H9 (cell line): Measurements from ENCODE around the gene CWC27. TPM values are rescaled to one million over a fixed set of nuclear protein-coding genes. Genes with fewer than 3 reads are reported as not detected.

Experiments
- DNase-seq: peaks from one replicate; pipeline ENCODE4 v3.0.0-alpha.2; 2017
- H2AFZ ChIP-seq: one replicate; pipeline ENCODE4 v1.6.1; 2013; ENCODE audit warnings: mild to moderate bottlenecking, low read length, control low read depth, moderate library complexity
- H2AK5ac ChIP-seq: 2 replicates; pipeline ENCODE4 v1.6.1; 2013; ENCODE audit warnings: low read length, control low read depth, mixed read lengths; ENCODE audit not compliant: insufficient read length
- H2BK120ac ChIP-seq: one replicate; pipeline ENCODE4 v1.6.1; 2013; ENCODE audit warnings: low read depth, mild to moderate bottlenecking, low read length, control low read depth, inconsistent platforms; ENCODE audit not compliant: poor library complexity, severe bottlenecking
- H2BK12ac ChIP-seq: 2 replicates; pipeline ENCODE4 v1.6.1; 2013; ENCODE audit warnings: low read length, control low read depth, mixed read lengths, low read depth; ENCODE audit not compliant: insufficient read length
- H2BK15ac ChIP-seq: 2 replicates; pipeline ENCODE4 v1.6.1; 2013; ENCODE audit warnings: low read depth, low read length, control low read depth
- H2BK20ac ChIP-seq: one replicate; pipeline ENCODE4 v1.6.1; 2013; ENCODE audit warnings: low read depth, mild to moderate bottlenecking, low read length, control low read depth, inconsistent platforms; ENCODE audit not compliant: poor library complexity, severe bottlenecking
- H2BK5ac ChIP-seq: 2 replicates; pipeline ENCODE4 v1.6.1; 2013; ENCODE audit warnings: low read length, control low read depth, mixed read lengths; ENCODE audit not compliant: insufficient read length
- H3K14ac ChIP-seq: 2 replicates; pipeline ENCODE4 v1.6.1; 2013; ENCODE audit warnings: low read length, control low read depth; ENCODE audit not compliant: insufficient read depth
- H3K18ac ChIP-seq: 2 replicates; pipeline ENCODE4 v1.6.1; 2013; ENCODE audit warnings: low read depth, mild to moderate bottlenecking, mixed read lengths, low read length, control low read depth; ENCODE audit not compliant: insufficient read length
- H3K23ac ChIP-seq: 2 replicates; pipeline ENCODE4 v1.6.1; 2013; ENCODE audit warnings: low read length, control low read depth, mixed read lengths, low read depth; ENCODE audit not compliant: insufficient read length
- H3K23me2 ChIP-seq: 2 replicates; pipeline ENCODE4 v1.6.1; 2013; ENCODE audit warnings: low read depth, mild to moderate bottlenecking, mixed read lengths, low read length, control low read depth; ENCODE audit not compliant: insufficient read length, poor library complexity, severe bottlenecking
- H3K27ac ChIP-seq: 2 replicates; pipeline ENCODE4 v1.5.1; 2013; ENCODE audit warnings: low read length, control low read depth, mixed read lengths, low read depth; ENCODE audit not compliant: insufficient read length
- H3K27me3 ChIP-seq: 2 replicates; pipeline ENCODE4 v1.6.1; 2013; ENCODE audit warnings: low read length, control low read depth, inconsistent platforms; ENCODE audit not compliant: insufficient read depth
- H3K4ac ChIP-seq: 2 replicates; pipeline ENCODE4 v1.6.1; 2013; ENCODE audit warnings: low read depth, mild to moderate bottlenecking, control low read depth, inconsistent platforms, low read length, moderate library complexity
- H3K4me1 ChIP-seq: 2 replicates; pipeline ENCODE4 v1.6.1; 2013; ENCODE audit warnings: low read length, control low read depth, inconsistent platforms; ENCODE audit not compliant: insufficient read depth
- H3K4me2 ChIP-seq: 2 replicates; pipeline ENCODE4 v1.6.1; 2013; ENCODE audit warnings: low read length, control low read depth, mixed read lengths; ENCODE audit not compliant: insufficient read length, insufficient read depth
- H3K56ac ChIP-seq: 2 replicates; pipeline ENCODE4 v1.6.1; 2013; ENCODE audit warnings: low read depth, mild to moderate bottlenecking, mixed read lengths, low read length, control low read depth; ENCODE audit not compliant: insufficient read length
- H3K79me1 ChIP-seq: 2 replicates; pipeline ENCODE4 v1.6.1; 2013; ENCODE audit warnings: low read depth, mild to moderate bottlenecking, moderate library complexity, low read length, control low read depth, inconsistent platforms; ENCODE audit not compliant: insufficient read depth, poor library complexity, severe bottlenecking
- H3K79me2 ChIP-seq: 2 replicates; pipeline ENCODE4 v1.6.1; 2013; ENCODE audit warnings: low read length, control low read depth, inconsistent platforms; ENCODE audit not compliant: insufficient read depth
- H3K9ac ChIP-seq: 2 replicates; pipeline ENCODE4 v1.6.1; 2013; ENCODE audit warnings: low read length, control low read depth, mixed read lengths; ENCODE audit not compliant: insufficient read length; ENCODE audit errors: extremely low read depth
- H3K9me3 ChIP-seq: one replicate; pipeline ENCODE4 v1.6.1; 2013; ENCODE audit warnings: low read depth, low read length, inconsistent platforms; ENCODE audit not compliant: control insufficient read depth
- H3T11ph ChIP-seq: one replicate; pipeline ENCODE4 v1.6.1; 2013; ENCODE audit warnings: mild to moderate bottlenecking, low read length, control low read depth, inconsistent platforms
- H4K20me1 ChIP-seq: one replicate; pipeline ENCODE4 v1.6.1; 2013; ENCODE audit not compliant: control insufficient read depth, insufficient read length, insufficient read depth
- H4K5ac ChIP-seq: 2 replicates; pipeline ENCODE4 v1.6.1; 2013; ENCODE audit warnings: low read depth, mild to moderate bottlenecking, mixed read lengths, low read length, control low read depth; ENCODE audit not compliant: insufficient read length
- H4K8ac ChIP-seq: replicated peaks from 2 replicates; pipeline ENCODE4 v1.6.1; 2013; ENCODE audit warnings: low read length, control low read depth, mixed read lengths, low read depth; ENCODE audit not compliant: insufficient read length
- H4K91ac ChIP-seq: 2 replicates; pipeline ENCODE4 v1.6.1; 2013; ENCODE audit warnings: low read depth, mild to moderate bottlenecking, moderate library complexity, mixed read lengths, low read length, control low read depth; ENCODE audit not compliant: insufficient read length
- H3K27ac Mint-ChIP-seq, 3 experiments: 2 replicates in 2 of 3; 3 replicates in 1 of 3; pipeline ENCODE4 v1.8.0; 2020 to 2021; ENCODE audit warnings: mixed read lengths in 3 of 3, mild to moderate bottlenecking in 1 of 3, moderate library complexity in 1 of 3
- H3K27me3 Mint-ChIP-seq: 2 replicates; pipeline ENCODE4 v1.8.0; 2021; ENCODE audit warnings: low read depth, mild to moderate bottlenecking, moderate library complexity, mixed read lengths
- H3K36me3 Mint-ChIP-seq, 3 experiments: 2 replicates in 2 of 3; 3 replicates in 1 of 3; pipeline ENCODE4 v1.8.0; 2020 to 2021; ENCODE audit warnings: low read depth in 3 of 3, mixed read lengths in 3 of 3; ENCODE audit not compliant: insufficient read depth in 1 of 3
- H3K4me1 Mint-ChIP-seq, 2 experiments: 2 replicates each; pipeline ENCODE4 v1.8.0; 2020; ENCODE audit warnings: mixed read lengths in 2 of 2
- H3K4me3 Mint-ChIP-seq, 2 experiments: 2 replicates in 1 of 2; 3 replicates in 1 of 2; pipeline ENCODE4 v1.8.0; 2020 to 2021; ENCODE audit warnings: mild to moderate bottlenecking in 2 of 2, mixed read lengths in 2 of 2, moderate library complexity in 1 of 2
- H3K9me3 Mint-ChIP-seq, 2 experiments: 2 replicates in 1 of 2; 3 replicates in 1 of 2; pipeline ENCODE4 v1.8.0; 2020; ENCODE audit warnings: mild to moderate bottlenecking in 2 of 2, mixed read lengths in 2 of 2, moderate library complexity in 1 of 2
- CTCF ChIP-seq: fragments of 200-600 bp; sonication (generic); conservative IDR thresholded peaks from 3 replicates; pipeline ENCODE4 v1.8.0; 2021; ENCODE audit warnings: antibody characterized with exemption, mild to moderate bottlenecking
- WGBS: extraction: QIAGEN DNeasy Blood & Tissue Kit; methylation state at CpG from one replicate; pipeline ENCODE4 v1.1.7; 2013; ENCODE audit warnings: missing lambda C conversion rate, low lambda C conversion rate, mixed read lengths; ENCODE audit not compliant: insufficient read length; ENCODE audit errors: extremely low coverage; 5-methylcytosine and 5-hydroxymethylcytosine counted together
- total RNA-seq: library from RNA; stranded (reverse); gene quantifications from 2 replicates; pipeline ENCODE4 v1.2.1, GENCODE V29; 2021

CWC27 gene
- total RNA-seq, 1 experiment from 2014 or later: 41.9 TPM

DNA sequence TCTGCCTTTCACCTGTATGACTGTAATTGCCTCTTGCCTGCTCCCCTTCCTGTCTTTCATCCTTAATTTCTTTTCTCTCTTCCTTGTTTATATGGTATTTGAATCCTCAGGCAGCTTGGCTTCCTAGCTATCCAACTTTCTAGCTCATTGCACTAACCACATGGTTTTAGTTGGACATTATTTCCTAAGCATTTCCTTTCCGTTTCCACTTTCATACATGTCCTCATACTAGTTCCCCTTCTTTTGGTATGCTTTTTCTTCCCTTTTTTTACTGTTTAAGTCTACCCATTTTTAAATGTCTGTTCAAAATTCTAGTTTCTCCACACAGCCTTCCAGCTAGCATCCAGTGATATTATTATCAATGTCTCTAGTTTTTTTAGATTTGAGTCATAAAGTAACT is 6.6 kb downstream of the CWC27 start:
- peaks cover under 1 to 3% of the 10 kb centered on the region in 2 experiments for H3K4me1 Mint-ChIP-seq
- Histone ChIP-seq H2BK120ac (no peak overlapping the region), H3K9me3 (no peaks in the 10 kb centered on the region), H3K14ac (no peak overlapping the region), H3K23ac (no peak overlapping the region), H4K5ac (no peak overlapping the region), H3K79me2 (peaks cover 3% of the 10 kb centered on the region; the same call in 1 of the 2 replicates), H3K23me2 (no peaks in the 10 kb centered on the region), H3K56ac (no peak overlapping the region), H4K8ac (no peak overlapping the region), H3K27me3 (no peaks in the 10 kb centered on the region), H3K18ac (no peak overlapping the region), H2AFZ (no peak overlapping the region), H2BK5ac (no peak overlapping the region), H2BK20ac (no peak overlapping the region), H2BK12ac (no peak overlapping the region), H4K91ac (no peak overlapping the region), H2BK15ac (no peak overlapping the region), H3K4me2 (no peak overlapping the region), H3K9ac (no peak overlapping the region), H3K79me1 (no peaks in the 10 kb centered on the region), H3T11ph (no peak overlapping the region), H2AK5ac (no peak overlapping the region), H3K4me1 (no peaks in the 10 kb centered on the region), H3K4ac (no peak overlapping the region), H3K27ac (no peak overlapping the region), H4K20me1 (no peaks in the 10 kb centered on the region)
- no peak for TF ChIP-seq CTCF
- no CpG with 5 or more reads among the region's 1 CpG for WGBS
- DNase-seq: no peak
- H3K27ac Mint-ChIP-seq: no peak overlapping the region
- no peaks in the 10 kb centered on the region for H3K9me3 Mint-ChIP-seq
- H3K27me3 Mint-ChIP-seq: no peaks in the 10 kb centered on the region
- peaks cover 4 to 13% (median 5%) of the 10 kb centered on the region in 3 experiments; a peak in 5 of 7 replicates for H3K36me3 Mint-ChIP-seq
- H3K4me3 Mint-ChIP-seq: no peak overlapping the region
